Memory B cell (primary cell): ENCODE measurements around the gene EHF.
A peak's percentile ranks its signal among the peaks of the same experiment; 100 is the strongest.

Source experiments
- ATAC-seq: fragments of 150-1000 bp; cut with Tn5 transposase; 2 replicates; pipeline ENCODE4 v1.10.0; 2021; ENCODE audit warnings: low read depth, mild to moderate bottlenecking, moderate library complexity
- DNase-seq, 2 donors: peaks; one replicate each; pipeline ENCODE4 v3.0.0; 2022; ENCODE audit warnings: low spot score in 2 of 2
- H3K27ac Mint-ChIP-seq: one replicate; pipeline ENCODE4 v1.8.0; 2022; ENCODE audit warnings: mild to moderate bottlenecking, moderate library complexity, mixed read lengths
- H3K27me3 Mint-ChIP-seq: one replicate; pipeline ENCODE4 v1.8.0; 2022; ENCODE audit warnings: mixed read lengths
- H3K36me3 Mint-ChIP-seq: one replicate; pipeline ENCODE4 v1.8.0; 2022; ENCODE audit warnings: mild to moderate bottlenecking, mixed read lengths
- H3K4me1 Mint-ChIP-seq: one replicate; pipeline ENCODE4 v1.8.0; 2022; ENCODE audit warnings: mixed read lengths
- H3K4me3 Mint-ChIP-seq: one replicate; pipeline ENCODE4 v1.8.0; 2022; ENCODE audit warnings: mild to moderate bottlenecking, moderate library complexity, mixed read lengths
- H3K9me3 Mint-ChIP-seq: one replicate; pipeline ENCODE4 v1.8.0; 2022; ENCODE audit warnings: mixed read lengths

The EHF gene

GRCh38 chr11:34625576-34625975 lies 4.7 kb downstream of the EHF start:
- DNase-seq = no peak
- ATAC-seq = no peak
- Mint-ChIP-seq H3K9me3 (no peaks in the 10 kb centered on the region), H3K27me3 (peaks cover 14% of the 10 kb centered on the region), H3K4me3 (no peak overlapping the region), H3K4me1 (peaks cover 11% of the 10 kb centered on the region), H3K36me3 (no peaks in the 10 kb centered on the region), H3K27ac (no peak overlapping the region)

GRCh38 chr11:34626393-34626792 lies 5.5 kb downstream of the EHF start:
- ATAC-seq (no peak), DNase-seq (no peak)
- no peak overlapping the region for H3K27ac Mint-ChIP-seq
- H3K36me3 Mint-ChIP-seq = no peaks in the 10 kb centered on the region
- no peaks in the 10 kb centered on the region for H3K9me3 Mint-ChIP-seq
- H3K4me1 Mint-ChIP-seq = peaks cover 9% of the 10 kb centered on the region
- no peak overlapping the region for H3K4me3 Mint-ChIP-seq
- peaks cover 14% of the 10 kb centered on the region for H3K27me3 Mint-ChIP-seq

- Mint-ChIP-seq H3K36me3 (no peaks in the 10 kb centered on the region), H3K4me1 (peaks cover 9% of the 10 kb centered on the region), H3K27me3 (peaks cover 14% of the 10 kb centered on the region), H3K4me3 (no peak overlapping the region), H3K9me3 (no peaks in the 10 kb centered on the region), H3K27ac (no peak overlapping the region)
- ATAC-seq (no peak), DNase-seq (no peak)
These were observed 6.3 kb downstream of the EHF start for GRCh38 chr11:34627197-34627596.

- ATAC-seq (no peak), DNase-seq (no peak)
- no peaks in the 10 kb centered on the region for H3K9me3 Mint-ChIP-seq
- no peaks in the 10 kb centered on the region for H3K36me3 Mint-ChIP-seq
- H3K27ac Mint-ChIP-seq = no peak overlapping the region
- H3K4me1 Mint-ChIP-seq = peaks cover 14% of the 10 kb centered on the region
- H3K27me3 Mint-ChIP-seq = peaks cover 9% of the 10 kb centered on the region
- H3K4me3 Mint-ChIP-seq = no peak overlapping the region
These were observed 8.8 kb downstream of the EHF start for GRCh38 chr11:34629711-34630110.

- H3K4me3 Mint-ChIP-seq = no peak overlapping the region
- H3K36me3 Mint-ChIP-seq = no peaks in the 10 kb centered on the region
- H3K27ac Mint-ChIP-seq = no peak overlapping the region
- ATAC-seq (no peak), DNase-seq (no peak)
- H3K4me1 Mint-ChIP-seq = peaks cover 14% of the 10 kb centered on the region
- H3K27me3 Mint-ChIP-seq = peaks cover 7% of the 10 kb centered on the region
- H3K9me3 Mint-ChIP-seq = no peaks in the 10 kb centered on the region
These were observed 9.7 kb downstream of the EHF start for GRCh38 chr11:34630544-34630943.

- no peak for DNase-seq
- H3K4me3 Mint-ChIP-seq = no peak overlapping the region
- H3K27me3 Mint-ChIP-seq = peaks cover 7% of the 10 kb centered on the region
- peaks cover 14% of the 10 kb centered on the region for H3K4me1 Mint-ChIP-seq
- no peaks in the 10 kb centered on the region for H3K36me3 Mint-ChIP-seq
- H3K27ac Mint-ChIP-seq = no peak overlapping the region
- H3K9me3 Mint-ChIP-seq = no peaks in the 10 kb centered on the region
- ATAC-seq = no peak
These were observed 10.4 kb downstream of the EHF start for GRCh38 chr11:34631297-34631696.

- DNase-seq = no peak
- no peak for ATAC-seq
- H3K4me1 Mint-ChIP-seq = peaks cover 14% of the 10 kb centered on the region
- H3K27ac Mint-ChIP-seq = no peak overlapping the region
- peaks cover 3% of the 10 kb centered on the region for H3K27me3 Mint-ChIP-seq
- no peaks in the 10 kb centered on the region for H3K36me3 Mint-ChIP-seq
- H3K9me3 Mint-ChIP-seq = no peaks in the 10 kb centered on the region
- H3K4me3 Mint-ChIP-seq = no peak overlapping the region
These were observed 10.8 kb downstream of the EHF start for GRCh38 chr11:34631737-34632104.

GRCh38 chr11:34632105-34632791 lies 11.4 kb downstream of the EHF start:
- Mint-ChIP-seq H3K4me3 (no peak overlapping the region), H3K27ac (no peak overlapping the region), H3K9me3 (no peaks in the 10 kb centered on the region), H3K27me3 (no peaks in the 10 kb centered on the region), H3K36me3 (no peaks in the 10 kb centered on the region), H3K4me1 (peaks cover 14% of the 10 kb centered on the region)
- ATAC-seq (no peak), DNase-seq (no peak)

GRCh38 chr11:34633640-34633989 lies 12.7 kb downstream of the EHF start:
- Mint-ChIP-seq H3K27ac (peak overlapping the region; percentile 85), H3K4me3 (peak overlapping the region; percentile 35)
- ATAC-seq = no peak

GRCh38 chr11:34633990-34634693 lies 13.2 kb downstream of the EHF start:
- ATAC-seq (peak; percentile 99), DNase-seq (peak; percentile 13 to 42)
- Mint-ChIP-seq H3K4me3 (peak overlapping the region; percentile 35), H3K4me1 (peaks cover 14% of the 10 kb centered on the region), H3K9me3 (no peaks in the 10 kb centered on the region), H3K36me3 (no peaks in the 10 kb centered on the region), H3K27ac (peak overlapping the region; percentile 85), H3K27me3 (no peaks in the 10 kb centered on the region)

More at GRCh38 chr11:34633640-34633989, 12.7 kb downstream of the EHF start:
- peaks cover 14% of the 10 kb centered on the region for H3K4me1 Mint-ChIP-seq
- H3K27me3 Mint-ChIP-seq = no peaks in the 10 kb centered on the region
- H3K36me3 Mint-ChIP-seq = no peaks in the 10 kb centered on the region
- no peaks in the 10 kb centered on the region for H3K9me3 Mint-ChIP-seq
- no peak for DNase-seq

- H3K36me3 Mint-ChIP-seq = no peaks in the 10 kb centered on the region
- no peaks in the 10 kb centered on the region for H3K9me3 Mint-ChIP-seq
- no peak overlapping the region for H3K4me3 Mint-ChIP-seq
- no peak for ATAC-seq
- no peak overlapping the region for H3K27ac Mint-ChIP-seq
- no peaks in the 10 kb centered on the region for H3K27me3 Mint-ChIP-seq
- no peak for DNase-seq
- peaks cover 14% of the 10 kb centered on the region for H3K4me1 Mint-ChIP-seq
These were observed 13.8 kb downstream of the EHF start for GRCh38 chr11:34634694-34635062.

- no peak for ATAC-seq
- Mint-ChIP-seq H3K27ac (no peak overlapping the region), H3K9me3 (no peaks in the 10 kb centered on the region), H3K27me3 (no peaks in the 10 kb centered on the region), H3K36me3 (no peaks in the 10 kb centered on the region), H3K4me1 (peaks cover 14% of the 10 kb centered on the region), H3K4me3 (no peak overlapping the region)
- DNase-seq = no peak
These were observed 15.2 kb downstream of the EHF start for GRCh38 chr11:34636127-34636526.

GRCh38 chr11:34637303-34637702 lies 16.4 kb downstream of the EHF start:
- H3K4me1 Mint-ChIP-seq = peaks cover 14% of the 10 kb centered on the region
- no peaks in the 10 kb centered on the region for H3K27me3 Mint-ChIP-seq
- H3K4me3 Mint-ChIP-seq = no peak overlapping the region
- no peak overlapping the region for H3K27ac Mint-ChIP-seq
- H3K9me3 Mint-ChIP-seq = no peaks in the 10 kb centered on the region
- DNase-seq (no peak), ATAC-seq (no peak)
- no peaks in the 10 kb centered on the region for H3K36me3 Mint-ChIP-seq

GRCh38 chr11:34638897-34639296 lies 18.0 kb downstream of the EHF start:
- ATAC-seq (no peak), DNase-seq (no peak)
- no peaks in the 10 kb centered on the region for H3K36me3 Mint-ChIP-seq

GRCh38 chr11:34639545-34639944 lies 18.7 kb downstream of the EHF start:
- H3K27ac Mint-ChIP-seq = no peak overlapping the region
- no peak for ATAC-seq
- H3K36me3 Mint-ChIP-seq = no peaks in the 10 kb centered on the region
- no peaks in the 10 kb centered on the region for H3K27me3 Mint-ChIP-seq
- no peak for DNase-seq
- no peak overlapping the region for H3K4me3 Mint-ChIP-seq
- peaks cover 2% of the 10 kb centered on the region for H3K4me1 Mint-ChIP-seq
- no peaks in the 10 kb centered on the region for H3K9me3 Mint-ChIP-seq

More at GRCh38 chr11:34638897-34639296, 18.0 kb downstream of the EHF start:
- no peak overlapping the region for H3K27ac Mint-ChIP-seq
- no peaks in the 10 kb centered on the region for H3K27me3 Mint-ChIP-seq
- no peak overlapping the region for H3K4me3 Mint-ChIP-seq
- no peaks in the 10 kb centered on the region for H3K9me3 Mint-ChIP-seq
- peaks cover 8% of the 10 kb centered on the region for H3K4me1 Mint-ChIP-seq
